Bladder microvascular endothelial cell (primary cell): ENCODE data around the gene ADAMTS8. TPM values are rescaled to one million over a fixed set of nuclear protein-coding genes. Genes with fewer than 3 reads are reported as not detected.

Source experiments
- total RNA-seq: library from RNA; depleted of rRNA; stranded (reverse); fragments of >200 nt; gene quantifications from 2 replicates; pipeline ENCODE4 v1.2.3, GENCODE V29; 2014

ADAMTS8 gene
- not detected in 2 replicates for total RNA-seq

GRCh38 chr11:130428316-130429119 lies at the start of gene ADAMTS8:
TSS of gene ADAMTS8 (minus strand) at chr11:130428609. CDS start at chr11:130428286, 323 bp downstream.

GRCh38 chr11:130448416-130449309 lies 20.3 kb upstream of the ADAMTS8 start, which contains the start of gene ADAMTS15:
TSS of gene ADAMTS15 (plus strand) at chr11:130448645. CDS start at chr11:130448974, 329 bp downstream.

Other genes starting within 250 kb of the ADAMTS8 start
- 15.9 and 28.5 TPM in 2 replicates for gene ZBTB44, start 113.7 kb downstream of the ADAMTS8 start, total RNA-seq
- gene ADAMTS15, start 20.0 kb upstream of the ADAMTS8 start, total RNA-seq: 0.32 and 2.8 TPM in 2 replicates